Mucosa of descending colon (tissue), 3 donors: ENCODE results near the gene PIWIL1. TPM values are rescaled to one million over a fixed set of nuclear protein-coding genes. Genes with fewer than 3 reads are reported as not detected.

Experiments
- ATAC-seq: fragments of 200-7000 bp; cut with Tn5 transposase; one replicate; pipeline ENCODE4 v1.9.1; 2020; ENCODE audit warnings: mild to moderate bottlenecking, moderate library complexity
- DNase-seq, 3 donors: peaks; one replicate each; pipeline ENCODE4 v3.0.0-alpha.2; 2020
- H3K36me3 ChIP-seq: fragments of 200-600 bp; one replicate; pipeline ENCODE4 v1.8.0; 2021; ENCODE audit warnings: low read depth, mild to moderate bottlenecking
- H3K4me1 ChIP-seq: fragments of 200-600 bp; one replicate; pipeline ENCODE4 v1.8.0; 2021; ENCODE audit warnings: low read depth, mild to moderate bottlenecking
- H3K4me3 ChIP-seq: fragments of 200-600 bp; one replicate; pipeline ENCODE4 v1.8.0; 2021; ENCODE audit warnings: mild to moderate bottlenecking
- H3K9me3 ChIP-seq: fragments of 200-600 bp; one replicate; pipeline ENCODE4 v1.8.0; 2021; ENCODE audit warnings: mild to moderate bottlenecking
- intact Hi-C, 2 donors: fragments of 100-400 bp; cut with DNase I in 1 of 2; cut with micrococcal nuclease in 1 of 2; formaldehyde crosslinking; loops; one replicate each; pipeline versions ENCODE4 v1.11.0 to v1.11.1; 2022; cut with DNase I, micrococcal nuclease
- total RNA-seq, 3 donors: library from RNA; stranded (reverse); fragmentation: NEBNext Ultra II Directional in 2 of 3; extraction: Animal tissue kit (Norgen Biotek cat#: 25700) in 2 of 3; gene quantifications; one replicate each; pipeline versions ENCODE4 v1.2.1 to v1.2.4, GENCODE V29; 2021 to 2023
- TF ChIP-seq, protein P1 (sequence below): fragments of 200-600 bp; IDR thresholded peaks from one replicate; pipeline ENCODE4 v1.8.0; 2022; ENCODE audit warnings: antibody characterized with exemption, mild to moderate bottlenecking
- donor health status: DM: no; HTN: no; CAD: no; lungs with moderate emphysema.
- donor health status: DM: no; HTN: no; CAD: no.
- donor health status: DM: no; HTN: yes; CAD: no.

The PIWIL1 gene
- total RNA-seq, 3 donors from 2014 or later = 0.23 TPM; not detected in 2

GRCh38 chr12:130385193-130385592, 47.5 kb downstream of the PIWIL1 start:
- Histone ChIP-seq H3K36me3 (no peaks in the 10 kb centered on the region), H3K4me3 (no peak overlapping the region), H3K4me1 (no peaks in the 10 kb centered on the region), H3K9me3 (no peaks in the 10 kb centered on the region)
- TF ChIP-seq, protein P1, sequence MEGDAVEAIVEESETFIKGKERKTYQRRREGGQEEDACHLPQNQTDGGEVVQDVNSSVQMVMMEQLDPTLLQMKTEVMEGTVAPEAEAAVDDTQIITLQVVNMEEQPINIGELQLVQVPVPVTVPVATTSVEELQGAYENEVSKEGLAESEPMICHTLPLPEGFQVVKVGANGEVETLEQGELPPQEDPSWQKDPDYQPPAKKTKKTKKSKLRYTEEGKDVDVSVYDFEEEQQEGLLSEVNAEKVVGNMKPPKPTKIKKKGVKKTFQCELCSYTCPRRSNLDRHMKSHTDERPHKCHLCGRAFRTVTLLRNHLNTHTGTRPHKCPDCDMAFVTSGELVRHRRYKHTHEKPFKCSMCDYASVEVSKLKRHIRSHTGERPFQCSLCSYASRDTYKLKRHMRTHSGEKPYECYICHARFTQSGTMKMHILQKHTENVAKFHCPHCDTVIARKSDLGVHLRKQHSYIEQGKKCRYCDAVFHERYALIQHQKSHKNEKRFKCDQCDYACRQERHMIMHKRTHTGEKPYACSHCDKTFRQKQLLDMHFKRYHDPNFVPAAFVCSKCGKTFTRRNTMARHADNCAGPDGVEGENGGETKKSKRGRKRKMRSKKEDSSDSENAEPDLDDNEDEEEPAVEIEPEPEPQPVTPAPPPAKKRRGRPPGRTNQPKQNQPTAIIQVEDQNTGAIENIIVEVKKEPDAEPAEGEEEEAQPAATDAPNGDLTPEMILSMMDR = no peak
- DNase-seq = no peak
- no peak for ATAC-seq
- intact Hi-C loops = no loop called here

- Histone ChIP-seq H3K36me3 (no peaks in the 10 kb centered on the region), H3K9me3 (no peaks in the 10 kb centered on the region), H3K4me1 (no peaks in the 10 kb centered on the region), H3K4me3 (no peak overlapping the region)
- intact Hi-C loops = no loop called here
- TF ChIP-seq, protein P1 = no peak
- ATAC-seq (no peak), DNase-seq (no peak)
These were observed 53.5 kb downstream of the PIWIL1 start for GRCh38 chr12:130391186-130391585.

GRCh38 chr12:130394906-130395305, 57.2 kb downstream of the PIWIL1 start:
- Histone ChIP-seq H3K9me3 (no peaks in the 10 kb centered on the region), H3K36me3 (no peaks in the 10 kb centered on the region), H3K4me1 (no peaks in the 10 kb centered on the region), H3K4me3 (no peak overlapping the region)
- no peak for DNase-seq
- no peak for ATAC-seq
- TF ChIP-seq, protein P1 = no peak
- intact Hi-C loops = no loop called here

GRCh38 chr12:130396667-130397066, 59.0 kb downstream of the PIWIL1 start:
- DNase-seq (no peak), ATAC-seq (no peak)
- Histone ChIP-seq H3K36me3 (no peaks in the 10 kb centered on the region), H3K9me3 (no peaks in the 10 kb centered on the region), H3K4me1 (no peaks in the 10 kb centered on the region), H3K4me3 (no peak overlapping the region)
- intact Hi-C loops = no loop called here
- TF ChIP-seq, protein P1 = no peak

GRCh38 chr12:130398100-130398848, 60.6 kb downstream of the PIWIL1 start:
- Histone ChIP-seq H3K36me3 (no peaks in the 10 kb centered on the region), H3K9me3 (no peaks in the 10 kb centered on the region), H3K4me1 (no peaks in the 10 kb centered on the region), H3K4me3 (no peak overlapping the region)
- DNase-seq (no peak), ATAC-seq (no peak)
- intact Hi-C loops = no loop called here
- TF ChIP-seq, protein P1 = no peak
